ENCODE data around the gene LSAMP. TPM values are rescaled to one million over a fixed set of nuclear protein-coding genes. Genes with fewer than 3 reads are reported as not detected.

The LSAMP gene
- total and polyA plus RNA-seq, 2 of the 4 experiments (the other 2 are of a cell fraction) = 7.9 to 8.0 TPM

DNA sequence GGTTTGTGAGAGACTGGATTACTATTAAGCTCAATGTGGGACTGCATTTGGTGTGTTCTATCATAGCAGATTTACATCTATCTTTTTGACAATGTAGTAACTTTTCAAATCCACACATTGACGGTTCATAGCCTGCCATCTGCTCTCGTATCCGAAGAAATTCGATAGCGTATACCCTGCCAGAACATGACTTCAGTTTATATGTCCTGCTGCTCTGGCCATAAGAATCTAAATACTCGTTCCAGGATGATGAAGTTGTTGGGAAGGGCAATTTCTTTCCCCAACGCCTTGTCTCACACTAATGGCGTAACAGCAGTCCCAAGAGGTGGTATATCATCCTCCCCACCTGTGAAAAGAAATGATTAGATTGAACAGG is 180.0 kb downstream of the LSAMP start:
- Histone ChIP-seq H3K4me1 (ENCODE audit: control insufficient read depth, insufficient read depth, low read length) (no peaks in the 10 kb centered on the region), H2BK15ac (ENCODE audit: low read depth, low read length) (no peak overlapping the region), H4K91ac (ENCODE audit: insufficient read depth, low read depth, low read length) (no peak overlapping the region), H2AK5ac (ENCODE audit: low read depth, low read length) (no peak overlapping the region), H2BK5ac (ENCODE audit: low read depth, low read length, poor library complexity, severe bottlenecking) (no peak overlapping the region), H4K20me1 (ENCODE audit: insufficient read depth, low read length) (no peaks in the 10 kb centered on the region), H2AK9ac (replicated peaks; ENCODE audit: low read depth, low read length, poor library complexity) (no peak overlapping the region), H4K8ac (ENCODE audit: low read depth in 2 of 2, low read length in 2 of 2) (no peak overlapping the region), H4K5ac (ENCODE audit: low read depth, low read length) (no peak overlapping the region), H3K23ac (ENCODE audit: low read depth, low read length) (no peak overlapping the region), H2BK120ac (ENCODE audit: low read depth, low read length) (no peak overlapping the region), H3K4me2 (ENCODE audit: low read depth, low read length) (no peak overlapping the region), H3K27ac (ENCODE audit: insufficient read depth, low read length) (no peak overlapping the region), H3K79me1 (ENCODE audit: low read depth in 1 of 2, low read length in 2 of 2) (no peaks in the 10 kb centered on the region), H3K14ac (replicated peaks; ENCODE audit: low read depth, low read length) (no peak overlapping the region), H3K18ac (ENCODE audit: low read depth, low read length) (no peak overlapping the region), H3K56ac (ENCODE audit: extremely low read depth, insufficient read depth, low read length) (no peak overlapping the region), H2BK20ac (ENCODE audit: low read depth, low read length) (no peak overlapping the region), H3K4me3 (ENCODE audit: insufficient read depth, low read depth, low read length) (no peak overlapping the region), H3K9ac (ENCODE audit: low read depth, low read length) (no peak overlapping the region), H3K9me1 (ENCODE audit: insufficient read depth, low read length) (no peaks in the 10 kb centered on the region), H3K9me3 (ENCODE audit: control insufficient read depth, insufficient read depth, low read length) (no peaks in the 10 kb centered on the region), H2AFZ (replicated peaks; ENCODE audit: low read length, poor library complexity) (no peak overlapping the region), H3K36me3 (ENCODE audit: control insufficient read depth, insufficient read depth, low read length) (no peaks in the 10 kb centered on the region), H3K27me3 (ENCODE audit: control insufficient read depth, insufficient read depth, low read length) (no peaks in the 10 kb centered on the region), H3K4ac (ENCODE audit: low read depth, low read length) (no peak overlapping the region)
- dilution Hi-C loops (cut with HindIII; ENCODE audit: low sequenced_read_pairs, unreplicated experiment) (no loop called here), in situ Hi-C loops (cut with MboI; ENCODE audit: low sequenced_read_pairs) (no loop called here), intact Hi-C loops (cut with micrococcal nuclease) (no loop called here)
- POLR2A ChIA-PET (ENCODE audit: unreplicated experiment) = no interaction called here
- BruUV-seq (replicated peaks) = no TSS peak
- WGBS, 2 experiments (ENCODE audit: extremely low coverage in 2 of 2, insufficient read length in 1 of 2) = no CpG with 5 or more reads among the region's 8 CpGs
- DNase-seq (no peak), ATAC-seq (ENCODE audit: low read depth) (no peak)
- TF ChIP-seq NFE2L2 (IDR thresholded peaks at IDR 0.05; ENCODE audit: low read depth, low read length) = no peak
- TF ChIP-seq MXI1 (IDR thresholded peaks at IDR 0.05; ENCODE audit: borderline replicate concordance, low read depth, low read length) = no peak
- no peak for TF ChIP-seq BHLHE40 (IDR thresholded peaks at IDR 0.05; ENCODE audit: low read depth, low read length)
- no peak for TF ChIP-seq RFX5 (IDR thresholded peaks at IDR 0.05; ENCODE audit: low read depth, low read length)
- TF ChIP-seq, protein P1, sequence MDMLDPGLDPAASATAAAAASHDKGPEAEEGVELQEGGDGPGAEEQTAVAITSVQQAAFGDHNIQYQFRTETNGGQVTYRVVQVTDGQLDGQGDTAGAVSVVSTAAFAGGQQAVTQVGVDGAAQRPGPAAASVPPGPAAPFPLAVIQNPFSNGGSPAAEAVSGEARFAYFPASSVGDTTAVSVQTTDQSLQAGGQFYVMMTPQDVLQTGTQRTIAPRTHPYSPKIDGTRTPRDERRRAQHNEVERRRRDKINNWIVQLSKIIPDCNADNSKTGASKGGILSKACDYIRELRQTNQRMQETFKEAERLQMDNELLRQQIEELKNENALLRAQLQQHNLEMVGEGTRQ (IDR thresholded peaks at IDR 0.05; ENCODE audit: low read depth, low read length) = no peak
- no peak for TF ChIP-seq RCOR1 (IDR thresholded peaks at IDR 0.05; ENCODE audit: insufficient replicate concordance, low read length)
- TF ChIP-seq CEBPB (IDR thresholded peaks at IDR 0.05; ENCODE audit: low read depth, low read length) = no peak
- no peak for TF ChIP-seq MAZ (IDR thresholded peaks at IDR 0.05; ENCODE audit: borderline replicate concordance, low read depth, low read length)
- no peak for TF ChIP-seq RAD21 (IDR thresholded peaks at IDR 0.05; ENCODE audit: low read length)
- no peak for TF ChIP-seq FOS (IDR thresholded peaks at IDR 0.05; ENCODE audit: low read depth, low read length)
- TF ChIP-seq SMC3 (IDR thresholded peaks at IDR 0.05; ENCODE audit: low read depth, low read length) = no peak
- TF ChIP-seq, protein P2, sequence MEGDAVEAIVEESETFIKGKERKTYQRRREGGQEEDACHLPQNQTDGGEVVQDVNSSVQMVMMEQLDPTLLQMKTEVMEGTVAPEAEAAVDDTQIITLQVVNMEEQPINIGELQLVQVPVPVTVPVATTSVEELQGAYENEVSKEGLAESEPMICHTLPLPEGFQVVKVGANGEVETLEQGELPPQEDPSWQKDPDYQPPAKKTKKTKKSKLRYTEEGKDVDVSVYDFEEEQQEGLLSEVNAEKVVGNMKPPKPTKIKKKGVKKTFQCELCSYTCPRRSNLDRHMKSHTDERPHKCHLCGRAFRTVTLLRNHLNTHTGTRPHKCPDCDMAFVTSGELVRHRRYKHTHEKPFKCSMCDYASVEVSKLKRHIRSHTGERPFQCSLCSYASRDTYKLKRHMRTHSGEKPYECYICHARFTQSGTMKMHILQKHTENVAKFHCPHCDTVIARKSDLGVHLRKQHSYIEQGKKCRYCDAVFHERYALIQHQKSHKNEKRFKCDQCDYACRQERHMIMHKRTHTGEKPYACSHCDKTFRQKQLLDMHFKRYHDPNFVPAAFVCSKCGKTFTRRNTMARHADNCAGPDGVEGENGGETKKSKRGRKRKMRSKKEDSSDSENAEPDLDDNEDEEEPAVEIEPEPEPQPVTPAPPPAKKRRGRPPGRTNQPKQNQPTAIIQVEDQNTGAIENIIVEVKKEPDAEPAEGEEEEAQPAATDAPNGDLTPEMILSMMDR (conservative IDR thresholded peaks at IDR 0.05; ENCODE audit: low read depth, low read length) = no peak
- TF ChIP-seq, protein P3, sequence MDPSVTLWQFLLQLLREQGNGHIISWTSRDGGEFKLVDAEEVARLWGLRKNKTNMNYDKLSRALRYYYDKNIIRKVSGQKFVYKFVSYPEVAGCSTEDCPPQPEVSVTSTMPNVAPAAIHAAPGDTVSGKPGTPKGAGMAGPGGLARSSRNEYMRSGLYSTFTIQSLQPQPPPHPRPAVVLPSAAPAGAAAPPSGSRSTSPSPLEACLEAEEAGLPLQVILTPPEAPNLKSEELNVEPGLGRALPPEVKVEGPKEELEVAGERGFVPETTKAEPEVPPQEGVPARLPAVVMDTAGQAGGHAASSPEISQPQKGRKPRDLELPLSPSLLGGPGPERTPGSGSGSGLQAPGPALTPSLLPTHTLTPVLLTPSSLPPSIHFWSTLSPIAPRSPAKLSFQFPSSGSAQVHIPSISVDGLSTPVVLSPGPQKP (IDR thresholded peaks at IDR 0.05; ENCODE audit: borderline replicate concordance, low read depth, low read length) = no peak
- TF ChIP-seq CHD1 (IDR thresholded peaks at IDR 0.05; ENCODE audit: low read depth, low read length) = no peak
- no peak for TF ChIP-seq POLR2A (IDR thresholded peaks at IDR 0.05; ENCODE audit: low read depth, low read length)
- no peak for TF ChIP-seq MAFK (IDR thresholded peaks at IDR 0.05; ENCODE audit: low read depth, low read length)
- CTCF ChIA-PET = no interaction called here
